Gastroesophageal sphincter (tissue), 4 donors: ENCODE results near the gene ADGRL1. TPM values are rescaled to one million over a fixed set of nuclear protein-coding genes. Genes with fewer than 3 reads are reported as not detected.
"Not testable (repeated sequence)": the region's sequence is repeated elsewhere in the genome, so short reads cannot be mapped to it uniquely, and the experiment has no call there.

Experiments
- ATAC-seq: fragments of 150-250 bp; one replicate; pipeline ENCODE4 v1.9.1; 2016; ENCODE audit warnings: mild to moderate bottlenecking, moderate library complexity
- H3K27ac ChIP-seq, 4 donors: fragments of 200-600 bp; sonication (generic) in 3 of 4; 1 replicate in 3 of 4; 2 replicates in 1 of 4; pipeline ENCODE4 v1.5.1; 2016 to 2019
- H3K27me3 ChIP-seq: fragments of 200-600 bp; sonication (generic); one replicate; pipeline ENCODE4 v1.5.1; 2019
- H3K36me3 ChIP-seq, 2 donors: fragments of 200-600 bp; sonication (generic); one replicate each; pipeline ENCODE4 v1.5.1; 2019; ENCODE audit warnings: control low read depth in 1 of 2
- H3K4me1 ChIP-seq, 3 donors: fragments of 200-600 bp; sonication (generic); 1 replicate in 2 of 3; 2 replicates in 1 of 3; pipeline ENCODE4 v1.5.1; 2016 to 2019; ENCODE audit warnings: control low read depth in 2 of 3
- H3K4me3 ChIP-seq, 2 donors: fragments of 200-600 bp; sonication (generic); one replicate each; pipeline ENCODE4 v1.5.1; 2019; ENCODE audit warnings: mild to moderate bottlenecking in 1 of 2, moderate library complexity in 1 of 2
- H3K9me3 ChIP-seq, 3 donors: fragments of 200-600 bp; sonication (generic); one replicate each; pipeline ENCODE4 v1.5.1; 2017 to 2019; ENCODE audit warnings: control low read depth in 2 of 3
- CTCF ChIP-seq, 4 experiments: fragments of 200-600 bp in 2 of 4; fragments of 450-650 bp in 2 of 4; sonication (generic) in 1 of 4; IDR thresholded peaks; one replicate each; pipeline ENCODE4 v1.5.1; 2017 to 2019; ENCODE audit warnings: antibody characterized with exemption in 4 of 4, mild to moderate bottlenecking in 2 of 4, moderate library complexity in 2 of 4
- EP300 ChIP-seq: sonication (generic); formaldehyde crosslinking; IDR thresholded peaks from one replicate; pipeline ENCODE4 v1.6.1; 2017; ENCODE audit warnings: antibody characterized with exemption, mild to moderate bottlenecking
- POLR2A ChIP-seq, 2 donors: fragments of 450-650 bp; IDR thresholded peaks; one replicate each; pipeline ENCODE4 v1.6.1; 2017; ENCODE audit warnings: antibody characterized with exemption in 2 of 2, mild to moderate bottlenecking in 2 of 2, moderate library complexity in 1 of 2
- POLR2AphosphoS5 ChIP-seq: sonication (generic); formaldehyde crosslinking; IDR thresholded peaks from one replicate; pipeline ENCODE4 v1.6.1; 2017; ENCODE audit warnings: antibody characterized with exemption
- WGBS, 2 donors: methylation state at CpG; one replicate each; pipeline ENCODE4 v1.1.5; 2018; ENCODE audit warnings: low coverage in 1 of 2; 5-methylcytosine and 5-hydroxymethylcytosine counted together
- total RNA-seq, 4 donors: library from RNA; depleted of rRNA; stranded (reverse); fragments of >200 nt; gene quantifications; one replicate each; pipeline ENCODE4 v1.1.0, GENCODE V29; 2016

The ADGRL1 gene
- total RNA-seq, 4 donors from 2014 or later: 13.3 to 47.9 (median 21.1) TPM

- Histone ChIP-seq H3K9me3 (no peaks in the 10 kb centered on the region), H3K4me3 (no peak overlapping the region), H3K36me3 (peaks cover 0 to 4% of the 10 kb centered on the region in 2 donors), H3K27ac (no peak overlapping the region), H3K4me1 (peaks cover 0 to 9% (median 0%) of the 10 kb centered on the region in 3 donors), H3K27me3 (no peaks in the 10 kb centered on the region)
- no peak for ATAC-seq
- 89 to 97% methylated on average over 7 to 10 of the region's 12 CpGs for WGBS, 2 donors
- TF ChIP-seq CTCF (IDR thresholded peaks at IDR 0.05): no peak
Measured at GRCh38 chr19:14189415-14189814, 16.6 kb downstream of the ADGRL1 start.

- not testable (repeated sequence) for H3K36me3 ChIP-seq, H3K27ac ChIP-seq, H3K4me1 ChIP-seq, H3K27me3 ChIP-seq, H3K9me3 ChIP-seq, H3K4me3 ChIP-seq, ATAC-seq
- 87 to 93% methylated on average over 3 of the region's 7 CpGs for WGBS, 2 donors
Measured at GRCh38 chr19:14188086-14188485, 17.9 kb downstream of the ADGRL1 start.

- Histone ChIP-seq H3K9me3 (no peaks in the 10 kb centered on the region), H3K4me3 (no peak overlapping the region), H3K27ac (no peak overlapping the region), H3K27me3 (no peaks in the 10 kb centered on the region), H3K4me1 (no peaks in the 10 kb centered on the region), H3K36me3 (peaks cover 0 to 11% of the 10 kb centered on the region in 2 donors)
- WGBS, 2 donors: 84% methylated on average over 11 of the region's 12 CpGs; no CpG with 5 or more reads in 1 of the 2 donors
- no peak for ATAC-seq
- TF ChIP-seq CTCF (IDR thresholded peaks at IDR 0.05) (no peak), POLR2A (IDR thresholded peaks at IDR 0.05) (no peak), POLR2AphosphoS5 (no peak), EP300 (no peak)
Measured at GRCh38 chr19:14187561-14187960, 18.4 kb downstream of the ADGRL1 start.

GRCh38 chr19:14186684-14187083, 19.3 kb downstream of the ADGRL1 start:
- not testable (repeated sequence) for H3K27ac ChIP-seq, H3K27me3 ChIP-seq, ATAC-seq, H3K4me1 ChIP-seq, H3K9me3 ChIP-seq, H3K4me3 ChIP-seq
- H3K36me3 ChIP-seq: peaks cover 0 to 18% of the 10 kb centered on the region in 2 donors
- 76 to 96% methylated on average over 3 to 4 of the region's 9 CpGs for WGBS, 2 donors

GRCh38 chr19:14185691-14186090, 20.3 kb downstream of the ADGRL1 start:
- ATAC-seq, H3K9me3 ChIP-seq, H3K4me3 ChIP-seq, H3K27ac ChIP-seq, H3K4me1 ChIP-seq, H3K27me3 ChIP-seq: not testable (repeated sequence)
- peaks cover 0 to 19% of the 10 kb centered on the region in 2 donors for H3K36me3 ChIP-seq
- 100% methylated on average over 1 of the region's 1 CpG for WGBS, 2 donors

- Histone ChIP-seq H3K27ac (no peak overlapping the region), H3K4me1 (no peaks in the 10 kb centered on the region), H3K27me3 (no peaks in the 10 kb centered on the region), H3K9me3 (no peaks in the 10 kb centered on the region), H3K4me3 (no peak overlapping the region), H3K36me3 (peaks cover 0 to 19% of the 10 kb centered on the region in 2 donors)
- TF ChIP-seq POLR2AphosphoS5 (no peak), POLR2A (IDR thresholded peaks at IDR 0.05) (no peak), EP300 (no peak)
- no peak for ATAC-seq
- WGBS, 2 donors: 100% methylated on average over 1 to 5 of the region's 5 CpGs
Measured at GRCh38 chr19:14185158-14185557, 20.8 kb downstream of the ADGRL1 start.

- WGBS, 2 donors: 67% methylated on average over 1 of the region's 14 CpGs; no CpG with 5 or more reads in 1 of the 2 donors
- H3K4me3 ChIP-seq: no peak overlapping the region
Measured at GRCh38 chr19:14183741-14184350, 22.1 kb downstream of the ADGRL1 start.

More at GRCh38 chr19:14183741-14184350, 22.1 kb downstream of the ADGRL1 start:
- no peak overlapping the region for H3K27ac ChIP-seq
- ATAC-seq: no peak
- no peaks in the 10 kb centered on the region for H3K4me1 ChIP-seq
- no peaks in the 10 kb centered on the region for H3K9me3 ChIP-seq
- TF ChIP-seq POLR2AphosphoS5: no peak
- TF ChIP-seq CTCF (IDR thresholded peaks at IDR 0.05): no peak
- TF ChIP-seq EP300: no peak
- TF ChIP-seq POLR2A (IDR thresholded peaks at IDR 0.05): no peak
- no peaks in the 10 kb centered on the region for H3K27me3 ChIP-seq
- peaks cover 0 to 14% of the 10 kb centered on the region in 2 donors for H3K36me3 ChIP-seq
